ENCODE measurements around the gene CRIP3. TPM values are rescaled to one million over a fixed set of nuclear protein-coding genes. Genes with fewer than 3 reads are reported as not detected.

CRIP3 gene
- total and polyA plus RNA-seq, 2 of the 8 experiments (the other 6 are each of a cell fraction or from before 2014, with no cell fraction given), result 34.0 to 46.3 TPM

GRCh38 chr6:43292341-43292740 is 16.3 kb downstream of the CRIP3 start:
- H2AFZ ChIP-seq (ENCODE audit: low read length), result no peak overlapping the region
- H2AK5ac ChIP-seq (ENCODE audit: low read depth, low read length), result no peak overlapping the region
- H3K4me2 ChIP-seq (ENCODE audit: insufficient read depth in 1 of 2, low read depth in 2 of 2, low read length in 2 of 2), result no peak overlapping the region
- peaks cover 0 to 8% of the 10 kb centered on the region in 2 experiments for H4K20me1 ChIP-seq (replicated peaks in 1 of 2; ENCODE audit: control insufficient read depth in 1 of 2, insufficient read depth in 2 of 2, low read length in 2 of 2)
- POLR2A ChIA-PET (ENCODE audit: partially characterized antibody), result interaction anchor here (1.2 kb wide), 1 partner anchor 16 kb away, joined by 4 read pairs; the partner anchor contains the start of gene CRIP3
- H3K23ac ChIP-seq (ENCODE audit: insufficient read length), result no peak overlapping the region
- no peak overlapping the region for H4K8ac ChIP-seq (ENCODE audit: extremely low read depth, insufficient read depth, low read length)
- FAIRE-seq, result no peak
- no peak overlapping the region for H2BK15ac ChIP-seq (ENCODE audit: low read length)
- H3K79me1 ChIP-seq (ENCODE audit: low read depth, low read length), result no peaks in the 10 kb centered on the region
- 85% methylated on average over 6 of the region's 6 CpGs; no CpG with 5 or more reads in 1 of the 2 experiments for WGBS, 2 experiments (ENCODE audit: extremely low coverage in 1 of 2, insufficient coverage in 1 of 2, insufficient read length in 1 of 2, insufficient replicate concordance in 2 of 2, low coverage in 1 of 2, low lambda C conversion rate in 2 of 2, missing lambda C conversion rate in 1 of 2)
- CTCF ChIA-PET (ENCODE audit: partially characterized antibody), result interaction anchor here (0.8 to 1.3 kb wide), 2 partner anchors 10 to 14 kb away, joined by 3 read pairs; no protein-coding TSS in a partner anchor
- no peak overlapping the region for H2BK20ac ChIP-seq (ENCODE audit: low read length)
- H3K14ac ChIP-seq (ENCODE audit: insufficient read length), result no peak overlapping the region
- H3K9ac ChIP-seq (replicated peaks in 1 of 4; ENCODE audit: extremely low read depth in 1 of 4, low read depth in 3 of 4, low read length in 3 of 4), result no peak overlapping the region
- H3K18ac ChIP-seq (ENCODE audit: extremely low read depth, low read length), result no peak overlapping the region
- no peaks in the 10 kb centered on the region for H3K79me2 ChIP-seq (ENCODE audit: control insufficient read depth in 1 of 2, insufficient read depth in 2 of 2, low read length in 2 of 2)
- no peak overlapping the region for H3K4me3 ChIP-seq (ENCODE audit: extremely low read depth in 1 of 4, insufficient read depth in 2 of 4, low read depth in 3 of 4, low read length in 4 of 4)
- H2BK12ac ChIP-seq (ENCODE audit: low read depth, low read length), result no peak overlapping the region
- H3K36me3 ChIP-seq (ENCODE audit: control insufficient read depth in 2 of 4, insufficient read depth in 4 of 4, low read length in 3 of 4), result no peaks in the 10 kb centered on the region; a peak in 1 of 8 replicates
- no peak overlapping the region for H3K4ac ChIP-seq (replicated peaks; ENCODE audit: insufficient read length, low read depth, low read length)
- H2BK120ac ChIP-seq (replicated peaks; ENCODE audit: low read depth, low read length), result no peak overlapping the region
- peaks cover 0 to 2% (median 1%) of the 10 kb centered on the region in 4 experiments; a peak in 2 of 7 replicates for H3K4me1 ChIP-seq (replicated peaks in 1 of 4; ENCODE audit: control insufficient read depth in 3 of 4, insufficient read depth in 4 of 4, low read length in 3 of 4)
- peaks cover 12% of the 10 kb centered on the region; the same call in 1 of the 2 replicates for H3K23me2 ChIP-seq (ENCODE audit: low read depth, low read length)
- H3K27ac ChIP-seq (ENCODE audit: low read depth, low read length), result no peak overlapping the region
- H3K56ac ChIP-seq (replicated peaks; ENCODE audit: insufficient read length, low read depth, low read length), result no peak overlapping the region
- no peaks in the 10 kb centered on the region for H3K9me3 ChIP-seq (ENCODE audit: insufficient read depth in 2 of 2, low read depth in 1 of 2, low read length in 1 of 2)
- H2BK5ac ChIP-seq (ENCODE audit: low read depth, low read length), result no peak overlapping the region
- H4K5ac ChIP-seq (ENCODE audit: insufficient read length, low read depth, low read length), result no peak overlapping the region
- H4K91ac ChIP-seq (replicated peaks; ENCODE audit: insufficient read length, low read length), result no peak overlapping the region
- H3K27me3 ChIP-seq (replicated peaks in 1 of 4; ENCODE audit: control insufficient read depth in 3 of 4, extremely low read depth in 1 of 4, insufficient read depth in 3 of 4, low read length in 3 of 4), result peaks cover 0 to 2% (median 0%) of the 10 kb centered on the region in 4 experiments; a peak in 1 of 7 replicates
- DNase-seq (ENCODE audit: low read depth in 1 of 2, low spot score in 2 of 2), result no peak
- TF ChIP-seq CTBP2 (IDR thresholded peaks at IDR 0.05; ENCODE audit: borderline replicate concordance, insufficient read depth, insufficient read length, low read length) (no peak), SIN3A (conservative IDR thresholded peaks at IDR 0.05 in 1 of 2, IDR thresholded peaks at IDR 0.05 in 1 of 2; ENCODE audit: low read depth in 1 of 2, low read length in 2 of 2) (no peak), CEBPB (IDR thresholded peaks at IDR 0.05; ENCODE audit: low read depth, low read length) (no peak), RAD21 (IDR thresholded peaks at IDR 0.05 in 1 of 2, conservative IDR thresholded peaks at IDR 0.05 in 1 of 2; ENCODE audit: low read depth in 2 of 2, low read length in 2 of 2) (no peak), E2F6 (IDR thresholded peaks at IDR 0.05) (no peak), ATF2 (IDR thresholded peaks at IDR 0.05; ENCODE audit: low read length) (no peak), HDAC6 (IDR thresholded peaks at IDR 0.05; ENCODE audit: low read depth, low read length) (no peak), PHF8 (conservative IDR thresholded peaks at IDR 0.05; ENCODE audit: low read depth, low read length) (no peak), EZH2 (IDR thresholded peaks at IDR 0.05; ENCODE audit: low read depth, low read length, severe bottlenecking) (no peak), SAP30 (IDR thresholded peaks at IDR 0.05; ENCODE audit: insufficient read depth, insufficient replicate concordance, low read length) (no peak)
